Peyer's patch (tissue), 4 donors: ENCODE data around the gene PLPP6. TPM values are rescaled to one million over a fixed set of nuclear protein-coding genes. Genes with fewer than 3 reads are reported as not detected.

Experiments
- DNase-seq, 3 donors: peaks; one replicate each; pipeline ENCODE4 v3.0.0-alpha.2; 2017 to 2019
- H3K27ac ChIP-seq, 4 donors: fragments of 200-600 bp; sonication (generic); one replicate each; pipeline ENCODE4 v1.5.1; 2016 to 2019
- H3K27me3 ChIP-seq, 2 donors: fragments of 200-600 bp; sonication (generic); one replicate each; pipeline ENCODE4 v1.5.1; 2019
- H3K36me3 ChIP-seq, 3 donors: fragments of 200-600 bp; sonication (generic); one replicate each; pipeline ENCODE4 v1.5.1; 2016 to 2019
- H3K4me1 ChIP-seq, 4 donors: fragments of 200-600 bp; sonication (generic); one replicate each; pipeline ENCODE4 v1.5.1; 2016 to 2019
- H3K4me3 ChIP-seq, 4 donors: fragments of 200-600 bp; sonication (generic); 1 replicate in 3 of 4; 2 replicates in 1 of 4; pipeline ENCODE4 v1.5.1; 2016 to 2019; ENCODE audit warnings: mild to moderate bottlenecking in 1 of 4
- H3K9me3 ChIP-seq, 4 donors: fragments of 200-600 bp; sonication (generic); one replicate each; pipeline ENCODE4 v1.5.1; 2016 to 2019; ENCODE audit warnings: mild to moderate bottlenecking in 1 of 4
- CTCF ChIP-seq, 6 experiments: fragments of 450-650 bp in 4 of 6; fragments of 200-600 bp in 2 of 6; sonication (generic) in 1 of 6; IDR thresholded peaks; one replicate each; pipeline ENCODE4 v1.5.1; 2017 to 2019; ENCODE audit warnings: antibody characterized with exemption in 6 of 6, mild to moderate bottlenecking in 3 of 6, moderate library complexity in 1 of 6
- POLR2A ChIP-seq, 2 donors: fragments of 450-650 bp; IDR thresholded peaks; one replicate each; pipeline ENCODE4 v1.5.1; 2017; ENCODE audit warnings: antibody characterized with exemption in 2 of 2, mild to moderate bottlenecking in 2 of 2, moderate library complexity in 2 of 2
- total RNA-seq, 4 donors: library from RNA; depleted of rRNA; stranded (reverse); fragments of >200 nt; gene quantifications; one replicate each; pipeline ENCODE4 v1.1.0, GENCODE V29; 2016

PLPP6 gene
- total RNA-seq, 4 donors from 2014 or later, result 7.4 to 27.0 (median 19.7) TPM

GRCh38 chr9:4669890-4670289 lies 7.8 kb downstream of the PLPP6 start:
- no peak overlapping the region for H3K27ac ChIP-seq
- TF ChIP-seq POLR2A (IDR thresholded peaks at IDR 0.05) (no peak), CTCF (IDR thresholded peaks at IDR 0.05) (no peak)
- no peaks in the 10 kb centered on the region for H3K36me3 ChIP-seq
- no peak overlapping the region for H3K4me3 ChIP-seq
- H3K4me1 ChIP-seq, result peaks cover 0 to 9% (median 3%) of the 10 kb centered on the region in 4 donors
- H3K27me3 ChIP-seq, result no peaks in the 10 kb centered on the region
- no peaks in the 10 kb centered on the region for H3K9me3 ChIP-seq
- no peak for DNase-seq

- no peaks in the 10 kb centered on the region for H3K36me3 ChIP-seq
- H3K4me3 ChIP-seq, result no peak overlapping the region
- no peak for TF ChIP-seq CTCF (IDR thresholded peaks at IDR 0.05)
- TF ChIP-seq POLR2A (IDR thresholded peaks at IDR 0.05), result no peak
These were observed 8.5 kb downstream of the PLPP6 start for GRCh38 chr9:4670591-4670990.

GRCh38 chr9:4671737-4672136 lies 9.6 kb downstream of the PLPP6 start:
- H3K36me3 ChIP-seq, result no peaks in the 10 kb centered on the region
- TF ChIP-seq POLR2A (IDR thresholded peaks at IDR 0.05) (no peak), CTCF (IDR thresholded peaks at IDR 0.05) (no peak)
- no peak overlapping the region for H3K27ac ChIP-seq
- H3K4me1 ChIP-seq, result no peaks in the 10 kb centered on the region
- H3K4me3 ChIP-seq, result no peak overlapping the region
- H3K27me3 ChIP-seq, result no peaks in the 10 kb centered on the region
- DNase-seq, result no peak
- no peaks in the 10 kb centered on the region for H3K9me3 ChIP-seq

More at GRCh38 chr9:4670591-4670990, 8.5 kb downstream of the PLPP6 start:
- H3K4me1 ChIP-seq, result peaks cover 0 to 4% (median 1%) of the 10 kb centered on the region in 4 donors
- H3K9me3 ChIP-seq, result no peaks in the 10 kb centered on the region
- H3K27ac ChIP-seq, result no peak overlapping the region
- no peaks in the 10 kb centered on the region for H3K27me3 ChIP-seq
- DNase-seq, result no peak

- no peaks in the 10 kb centered on the region for H3K9me3 ChIP-seq
- no peak for DNase-seq
- no peaks in the 10 kb centered on the region for H3K36me3 ChIP-seq
- H3K27ac ChIP-seq, result no peak overlapping the region
- no peaks in the 10 kb centered on the region for H3K27me3 ChIP-seq
- H3K4me1 ChIP-seq, result no peaks in the 10 kb centered on the region
- no peak overlapping the region for H3K4me3 ChIP-seq
- no peak for TF ChIP-seq POLR2A (IDR thresholded peaks at IDR 0.05)
- no peak for TF ChIP-seq CTCF (IDR thresholded peaks at IDR 0.05)
These were observed 12.7 kb downstream of the PLPP6 start for GRCh38 chr9:4674783-4675182.

GRCh38 chr9:4677392-4677791 lies 15.3 kb downstream of the PLPP6 start:
- H3K4me1 ChIP-seq, result peaks cover 0 to 11% (median 0%) of the 10 kb centered on the region in 4 donors
- no peak for DNase-seq
- H3K9me3 ChIP-seq, result no peaks in the 10 kb centered on the region
- H3K36me3 ChIP-seq, result no peaks in the 10 kb centered on the region
- TF ChIP-seq POLR2A (IDR thresholded peaks at IDR 0.05), result no peak
- TF ChIP-seq CTCF (IDR thresholded peaks at IDR 0.05), result no peak
- H3K27me3 ChIP-seq, result no peaks in the 10 kb centered on the region
- H3K27ac ChIP-seq, result peak overlapping the region in 1 of 4 donors; percentile 98
- no peak overlapping the region for H3K4me3 ChIP-seq
